HCT116 (cell line): Measurements from ENCODE around the gene KIF18B. TPM values are rescaled to one million over a fixed set of nuclear protein-coding genes. Genes with fewer than 3 reads are reported as not detected.

Experiments used
- ATAC-seq: fragments of 200-7000 bp; cut with Tn5 transposase; 2 replicates; pipeline ENCODE4 v1.9.1; 2020; ENCODE audit warnings: mild to moderate bottlenecking, moderate library complexity
- BruUV-seq: library from RNA; stranded (reverse); fragments of 400-500 nt; replicated peaks from 2 replicates; lab custom pipeline; 2021; lab: Mats Ljungman, UMichigan
- CTCF ChIA-PET: fragments of 300-600 bp; sonication (Branson Sonifier 250); formaldehyde crosslinking; loops from one replicate; lab custom pipeline; 2021; ENCODE audit warnings: antibody characterized with exemption; lab: Charles Lee
- POLR2A ChIA-PET: fragments of 300-600, 350-600 bp; sonication (Branson Sonifier 250); formaldehyde crosslinking; loops from one replicate; lab custom pipeline; 2021; ENCODE audit warnings: antibody characterized with exemption; lab: Charles Lee
- RAD21 ChIA-PET, 2 experiments: fragments of 300-600 bp; sonication (Branson Sonifier 250); formaldehyde crosslinking; loops; one replicate each; lab custom pipeline; 2023; ENCODE audit warnings: low total read pairs in 2 of 2; ENCODE audit not compliant: uncharacterized antibody in 2 of 2, unreplicated experiment in 2 of 2, low non-redundant PET in 1 of 2; lab: Charles Lee
- DNase-seq: peaks from one replicate; pipeline ENCODE4 v3.0.0-alpha.2; 2010; ENCODE audit warnings: low read depth, low spot score
- H2AFZ ChIP-seq: fragments of 200-600 bp; shearing (Covaris generic), sonication (generic); 2 replicates; pipeline ENCODE4 v1.6.1; 2017; ENCODE audit warnings: low read depth, mixed run types, mixed read lengths, antibody characterized with exemption, low read length; ENCODE audit not compliant: poor library complexity, severe bottlenecking
- H3K27ac ChIP-seq: 2 replicates; pipeline ENCODE4 v1.5.1; 2012; ENCODE audit warnings: low read depth, low read length
- H3K27me3 ChIP-seq: fragments of 200-600 bp; sonication (generic); 2 replicates; pipeline ENCODE4 v1.6.1; 2016; ENCODE audit warnings: mixed run types, low read length, mixed read lengths; ENCODE audit not compliant: insufficient read depth
- H3K36me3 ChIP-seq, 2 experiments: fragments of 200-500 bp in 1 of 2; fragments of 200-600 bp in 1 of 2; sonication (Bioruptor generic) in 1 of 2; sonication (generic) in 1 of 2; 2 replicates each; pipeline versions ENCODE4 v1.5.1 to v1.6.1; 2014 to 2016; ENCODE audit warnings: low read length in 2 of 2, inconsistent platforms in 1 of 2, mixed read lengths in 1 of 2, mixed run types in 1 of 2; ENCODE audit not compliant: insufficient read depth in 2 of 2, control insufficient read depth in 1 of 2
- H3K4me1 ChIP-seq, 2 experiments: fragments of 200-600 bp in 1 of 2; sonication (generic) in 1 of 2; 2 replicates each; pipeline versions ENCODE4 v1.5.1 to v1.6.1; 2012 to 2017; ENCODE audit warnings: low read length in 2 of 2, inconsistent platforms in 1 of 2, mild to moderate bottlenecking in 1 of 2, mixed read lengths in 1 of 2, mixed run types in 1 of 2, moderate library complexity in 1 of 2; ENCODE audit not compliant: insufficient read depth in 2 of 2, control insufficient read depth in 1 of 2
- H3K4me2 ChIP-seq: fragments of 200-600 bp; sonication (generic); 2 replicates; pipeline ENCODE4 v1.6.1; 2017; ENCODE audit warnings: mixed run types, low read length, mixed read lengths
- H3K4me3 ChIP-seq, 2 experiments: fragments of 200-600 bp in 1 of 2; sonication (generic) in 1 of 2; replicated peaks in 1 of 2; 2 replicates each; pipeline ENCODE4 v1.5.1; 2011 to 2016; ENCODE audit warnings: low read length in 2 of 2, control low read depth in 1 of 2, low read depth in 1 of 2, mild to moderate bottlenecking in 1 of 2, mixed read lengths in 1 of 2, mixed run types in 1 of 2
- H3K79me2 ChIP-seq: fragments of 200-600 bp; sonication (generic); 2 replicates; pipeline ENCODE4 v1.6.1; 2017; ENCODE audit warnings: mild to moderate bottlenecking, mixed run types, low read length, moderate library complexity, mixed read lengths; ENCODE audit not compliant: insufficient read depth
- H3K9ac ChIP-seq: fragments of 200-600 bp; sonication (generic); 2 replicates; pipeline ENCODE4 v1.6.1; 2016; ENCODE audit warnings: low read length, mixed read lengths
- H3K9me2 ChIP-seq: fragments of 200-600 bp; sonication (generic), shearing (Covaris generic); 2 replicates; pipeline ENCODE4 v1.6.1; 2017; ENCODE audit warnings: mixed run types, mild to moderate bottlenecking, moderate library complexity; ENCODE audit not compliant: insufficient read depth
- H3K9me3 ChIP-seq, 2 experiments: fragments of 200-500 bp in 1 of 2; fragments of 200-600 bp in 1 of 2; sonication (Bioruptor generic) in 1 of 2; sonication (generic) in 1 of 2; 2 replicates each; pipeline ENCODE4 v1.6.1; 2014 to 2017; ENCODE audit warnings: low read length in 2 of 2, mixed read lengths in 2 of 2, inconsistent platforms in 1 of 2, low read depth in 1 of 2, mild to moderate bottlenecking in 1 of 2, mixed run types in 1 of 2, moderate library complexity in 1 of 2; ENCODE audit not compliant: control insufficient read depth in 1 of 2, insufficient read depth in 1 of 2
- H4K20me1 ChIP-seq: fragments of 200-600 bp; sonication (generic), shearing (Covaris generic); 2 replicates; pipeline ENCODE4 v1.6.1; 2017; ENCODE audit warnings: mixed run types, mild to moderate bottlenecking, moderate library complexity; ENCODE audit not compliant: insufficient read depth
- ATF3 ChIP-seq: IDR thresholded peaks from 2 replicates; pipeline ENCODE4 v1.6.1; 2012
- CBX3 ChIP-seq: IDR thresholded peaks from 2 replicates; pipeline ENCODE4 v1.6.1; 2012; ENCODE audit warnings: low read depth
- CEBPB ChIP-seq: IDR thresholded peaks from 2 replicates; pipeline ENCODE4 v1.6.1; 2012; ENCODE audit warnings: low read depth
- CTCF ChIP-seq, 3 experiments: fragments of 200-600 bp in 1 of 3; sonication (generic) in 1 of 3; IDR thresholded peaks in 2 of 3; conservative IDR thresholded peaks in 1 of 3; 2 replicates each; pipeline ENCODE4 v1.5.1; 2012 to 2017; ENCODE audit warnings: low read depth in 2 of 3, low read length in 2 of 3, antibody characterized with exemption in 1 of 3, borderline replicate concordance in 1 of 3, control low read depth in 1 of 3, mild to moderate bottlenecking in 1 of 3, mixed read lengths in 1 of 3, mixed run types in 1 of 3, moderate library complexity in 1 of 3; ENCODE audit not compliant: insufficient read depth in 1 of 3
- EGR1 ChIP-seq: IDR thresholded peaks from 2 replicates; pipeline ENCODE4 v1.6.1; 2012; ENCODE audit warnings: low read depth
- ELF1 ChIP-seq: IDR thresholded peaks from 2 replicates; pipeline ENCODE4 v1.6.1; 2012; ENCODE audit warnings: low read depth, borderline replicate concordance
- EZH2 ChIP-seq: fragments of 200-600 bp; sonication (generic); IDR thresholded peaks from 2 replicates; pipeline ENCODE4 v1.6.1; 2017; ENCODE audit warnings: antibody characterized with exemption, mixed run types
- FOSL1 ChIP-seq: IDR thresholded peaks from 2 replicates; pipeline ENCODE4 v1.6.1; 2012; ENCODE audit warnings: low read depth
- JUND ChIP-seq: IDR thresholded peaks from 2 replicates; pipeline ENCODE4 v1.6.1; 2012
- RAD21 ChIP-seq: IDR thresholded peaks from 2 replicates; pipeline ENCODE4 v1.6.1; 2012; ENCODE audit warnings: low read depth, mild to moderate bottlenecking
- SIN3A ChIP-seq: IDR thresholded peaks from 2 replicates; pipeline ENCODE4 v1.6.1; 2012; ENCODE audit warnings: low read depth
- SP1 ChIP-seq: IDR thresholded peaks from 2 replicates; pipeline ENCODE4 v1.6.1; 2012; ENCODE audit warnings: low read depth
- TCF7L2 ChIP-seq: IDR thresholded peaks from 2 replicates; pipeline ENCODE4 v1.7.0; 2011; ENCODE audit warnings: borderline replicate concordance, inconsistent platforms; ENCODE audit not compliant: insufficient read depth, insufficient read length; ENCODE audit errors: extremely low read depth
- ZBTB33 ChIP-seq: IDR thresholded peaks from 2 replicates; pipeline ENCODE4 v1.6.1; 2011; ENCODE audit warnings: mild to moderate bottlenecking, low read length, moderate library complexity; ENCODE audit not compliant: insufficient replicate concordance; ENCODE audit errors: extremely low read depth
- ZNF274 ChIP-seq: fragments of 200-500 bp; sonication (Bioruptor generic); IDR thresholded peaks from 2 replicates; pipeline ENCODE4 v1.6.1; 2014; ENCODE audit warnings: mild to moderate bottlenecking, low read depth, low read length, inconsistent platforms
- intact Hi-C: fragments of 100-400 bp; cut with micrococcal nuclease; formaldehyde crosslinking; loops from 2 replicates; pipeline ENCODE4 v1.10.0; 2022
- total RNA-seq: library from RNA; stranded (reverse); gene quantifications from one replicate; pipeline ENCODE4 v1.2.1, GENCODE V29; 2021; ENCODE audit not compliant: unreplicated experiment

The KIF18B gene
- total RNA-seq, 1 experiment from 2014 or later: 76.4 TPM

- no peaks in the 10 kb centered on the region for H3K9me2 ChIP-seq
- no peaks in the 10 kb centered on the region for H3K36me3 ChIP-seq
- POLR2A ChIA-PET: no interaction called here
- H3K27ac ChIP-seq: no peak overlapping the region
- TF ChIP-seq ZBTB33: no peak
- no peak for TF ChIP-seq CTCF (IDR thresholded peaks at IDR 0.05 in 2 of 3, conservative IDR thresholded peaks at IDR 0.05 in 1 of 3; ENCODE audit: borderline replicate concordance in 1 of 3, insufficient read depth in 1 of 3, low read depth in 2 of 3, low read length in 2 of 3)
- TF ChIP-seq CBX3: no peak
- no peak for TF ChIP-seq ZNF274
- TF ChIP-seq ELF1: no peak
- TF ChIP-seq EZH2: no peak
- no peak for TF ChIP-seq EGR1
- no peak for TF ChIP-seq TCF7L2
- no peak for TF ChIP-seq CEBPB
- TF ChIP-seq RAD21: no peak
- no peak for TF ChIP-seq SIN3A
- no peak for TF ChIP-seq ATF3
- no peak for TF ChIP-seq SP1
- TF ChIP-seq FOSL1: no peak
- TF ChIP-seq JUND: no peak
- TF ChIP-seq, all 23 proteins: peak for 0
- Histone ChIP-seq H3K4me1 (peaks cover 20 to 52% of the 10 kb centered on the region in 2 experiments), H3K4me3 (no peak overlapping the region), H3K27me3 (no peaks in the 10 kb centered on the region), H3K9me3 (no peaks in the 10 kb centered on the region), H3K4me2 (no peak overlapping the region), H3K9ac (no peak overlapping the region), H4K20me1 (no peaks in the 10 kb centered on the region), H3K79me2 (peaks cover 13% of the 10 kb centered on the region), H2AFZ (no peak overlapping the region)
- ChIA-PET RAD21 (interaction anchor here in 1 of 2 experiments (0.6 kb wide), 1 partner anchor 122 kb away, joined by 3 read pairs; no protein-coding TSS in a partner anchor), CTCF (interaction anchor here (1.0 to 2.0 kb wide), 2 partner anchors 8 to 13 kb away, joined by 3 to 6 read pairs; no protein-coding TSS in a partner anchor)
- no peak for ATAC-seq
- no TSS peak for BruUV-seq
- intact Hi-C loops: no loop called here
- no peak for DNase-seq
Measured at GRCh38 chr17:44903012-44903685, 44.4 kb downstream of the KIF18B start.
